A172 (cell line): Measurements from ENCODE around the gene PREX1. TPM values are rescaled to one million over a fixed set of nuclear protein-coding genes. Genes with fewer than 3 reads are reported as not detected.
"Not testable (repeated sequence)": the region's sequence is repeated elsewhere in the genome, so short reads cannot be mapped to it uniquely, and the experiment has no call there.

Experiments used
- DNase-seq: peaks from one replicate; pipeline ENCODE4 v3.0.0-alpha.2; 2015; ENCODE audit warnings: low spot score
- total RNA-seq: library from RNA; depleted of rRNA; stranded (reverse); fragments of >200 nt; shearing (Covaris generic); gene quantifications from 2 replicates; pipeline ENCODE4 v1.2.3, GENCODE V29; 2014

The PREX1 gene
- total RNA-seq, 1 experiment from 2014 or later = 12.2 TPM

DNA sequence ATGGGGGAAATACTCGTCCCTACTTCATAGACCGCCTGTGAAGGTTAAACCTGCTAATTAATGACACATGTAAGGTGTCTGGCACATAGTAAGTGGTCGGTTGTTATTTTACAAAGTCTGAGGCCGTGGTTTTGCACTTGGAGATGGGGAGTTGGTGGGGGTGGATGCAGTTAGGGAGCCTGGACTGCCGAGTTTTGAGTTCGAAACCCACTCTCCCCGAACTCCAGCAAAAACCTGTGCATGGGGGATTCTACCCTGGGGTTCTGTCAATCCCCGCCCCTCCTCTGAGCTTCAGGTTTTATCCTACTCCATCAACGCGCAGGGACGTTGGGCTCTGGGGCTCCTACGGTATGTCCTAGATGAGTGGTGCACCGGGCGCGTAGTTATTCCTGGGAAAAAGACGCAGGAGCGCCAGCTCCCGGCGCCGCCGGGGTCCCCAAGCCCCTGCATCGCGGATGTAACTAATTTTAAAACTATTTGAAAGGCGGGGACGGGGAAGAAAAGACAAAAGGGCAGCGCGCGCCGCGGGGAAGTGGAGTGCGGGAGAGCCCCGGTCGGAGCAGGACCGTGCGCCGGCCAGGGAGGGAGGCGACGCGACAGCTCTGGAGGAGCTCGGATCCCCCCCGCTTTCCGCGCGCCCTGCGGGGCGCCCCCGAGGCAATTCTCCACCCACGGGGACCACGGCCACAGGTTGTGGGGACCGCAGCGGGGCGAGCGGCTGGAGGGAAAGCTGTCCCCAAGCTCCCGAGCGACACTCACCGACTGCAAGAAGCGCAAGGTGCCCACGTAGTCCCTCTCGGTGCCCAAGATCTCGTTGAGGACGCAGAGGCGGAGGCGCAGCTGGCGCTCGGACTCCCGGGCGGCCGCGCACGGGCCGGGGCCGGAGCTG, 672 bp downstream of the PREX1 start:
- no peak for DNase-seq

- not testable (repeated sequence) for DNase-seq
Observed at GRCh38 chr20:48826480-48826879, 1.3 kb downstream of the PREX1 start.

- DNase-seq = no peak
Observed at GRCh38 chr20:48826069-48826468, 1.7 kb downstream of the PREX1 start.

- DNase-seq = no peak
Observed at GRCh38 chr20:48825566-48825920, 2.3 kb downstream of the PREX1 start.

- DNase-seq = no peak
Observed at GRCh38 chr20:48824830-48825565, 2.8 kb downstream of the PREX1 start.

GRCh38 chr20:48823960-48824498, 3.8 kb downstream of the PREX1 start:
- peak; percentile 88 for DNase-seq

DNA sequence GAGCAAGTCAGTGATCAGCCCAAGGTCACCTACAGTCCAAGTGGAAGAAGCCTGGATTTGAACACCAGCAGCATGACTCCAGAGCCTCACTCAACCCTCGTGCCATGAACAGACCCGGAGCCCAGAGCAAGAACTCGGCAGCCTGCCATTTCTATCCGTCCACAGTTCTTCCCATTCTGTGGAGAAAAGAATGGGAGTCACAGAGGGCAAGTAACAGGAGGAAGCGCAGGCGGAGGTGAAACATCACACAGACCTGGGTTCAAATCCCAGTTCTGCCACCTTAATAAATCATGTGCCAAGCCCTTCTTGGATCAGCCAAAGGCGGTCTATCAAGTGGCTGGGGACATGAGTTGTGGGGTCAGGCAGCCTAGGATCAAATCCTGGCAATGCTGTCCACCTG, 4.3 kb downstream of the PREX1 start:
- DNase-seq = no peak

- DNase-seq = no peak
Observed at GRCh38 chr20:48822879-48823385, 4.9 kb downstream of the PREX1 start.

GRCh38 chr20:48822178-48822577, 5.6 kb downstream of the PREX1 start:
- DNase-seq = no peak

- DNase-seq = no peak
Observed at GRCh38 chr20:48821261-48821920, 6.4 kb downstream of the PREX1 start.

GRCh38 chr20:48820649-48820973, 7.2 kb downstream of the PREX1 start:
- DNase-seq = no peak

- DNase-seq = no peak
Observed at GRCh38 chr20:48819821-48820648, 7.8 kb downstream of the PREX1 start.

DNA sequence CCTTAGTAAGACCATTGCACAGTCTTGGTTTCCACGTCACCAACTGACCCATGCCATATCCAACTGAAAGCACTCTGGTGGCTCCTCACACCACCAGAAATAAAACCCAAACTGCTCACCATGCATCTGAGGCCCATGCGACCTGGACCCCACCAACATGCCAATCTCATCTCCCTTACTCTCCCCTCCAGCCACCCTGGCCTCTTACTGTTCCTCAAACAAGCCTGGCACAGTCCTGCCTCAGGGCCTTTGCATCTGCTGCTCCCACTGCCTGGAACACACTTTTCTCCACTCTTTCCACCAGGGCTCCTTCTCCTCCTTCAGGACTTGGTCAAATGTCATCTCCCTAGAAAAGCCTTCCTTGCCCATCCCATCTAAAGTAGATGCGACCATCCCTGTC, 8.7 kb downstream of the PREX1 start:
- no peak for DNase-seq

GRCh38 chr20:48818481-48818987, 9.3 kb downstream of the PREX1 start:
- DNase-seq = no peak

GRCh38 chr20:48818031-48818370, 9.8 kb downstream of the PREX1 start:
- no peak for DNase-seq

DNA sequence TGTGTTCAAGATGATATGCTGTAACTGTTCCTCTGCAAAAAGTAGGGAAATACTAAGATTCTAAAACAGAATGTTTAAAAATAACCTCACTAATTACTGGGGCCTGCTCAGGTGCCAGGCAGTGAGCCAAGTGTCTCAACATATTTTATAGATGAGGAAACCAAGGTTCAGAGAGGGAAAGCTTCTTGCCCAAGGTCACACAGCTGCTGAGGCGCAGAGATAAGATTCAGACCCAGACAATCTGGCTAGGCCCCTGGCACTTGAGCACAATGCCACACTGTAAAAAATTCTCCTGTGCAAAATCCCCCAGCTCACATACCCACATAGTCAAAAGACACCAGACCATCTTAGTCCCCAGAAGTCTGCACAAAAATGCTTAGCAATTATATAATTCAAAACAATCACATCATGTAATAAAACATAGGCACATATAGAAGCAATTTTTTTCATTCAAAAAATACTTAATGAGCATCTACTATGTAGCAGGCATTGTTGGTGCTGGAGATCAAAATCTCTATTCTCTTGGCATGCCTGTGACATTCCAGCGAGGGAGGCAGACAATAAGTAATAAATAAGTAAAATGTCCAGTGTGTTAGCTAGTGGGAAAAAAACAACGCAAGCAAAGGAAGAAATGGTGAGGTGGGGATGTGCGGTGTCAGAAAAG, 10.3 kb downstream of the PREX1 start:
- DNase-seq = no peak

GRCh38 chr20:48816282-48817205, 11.3 kb downstream of the PREX1 start:
- no peak for DNase-seq

DNA sequence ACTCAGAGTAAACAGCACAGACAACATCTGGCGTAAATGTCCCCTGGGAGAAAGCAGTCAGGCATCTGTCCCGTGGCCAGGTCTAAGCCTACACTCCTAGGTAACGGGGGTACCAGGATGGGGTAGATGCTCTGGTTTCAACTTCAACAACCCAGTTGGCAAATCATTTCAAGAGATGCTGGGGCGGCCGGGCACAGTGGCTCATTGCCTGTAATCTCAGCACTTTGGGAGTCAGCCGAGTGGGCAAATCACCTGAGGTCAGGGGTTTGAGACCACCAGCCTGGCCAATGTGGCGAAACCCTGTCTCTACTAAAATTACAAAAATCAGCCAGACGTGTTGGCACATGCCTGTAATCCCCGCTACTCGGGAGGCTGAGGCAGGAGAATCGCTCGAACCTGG, 12.3 kb downstream of the PREX1 start:
- DNase-seq = no peak

GRCh38 chr20:48814633-48815032, 13.2 kb downstream of the PREX1 start:
- no peak for DNase-seq
